ENCODE data around the gene ACTN4. TPM values are rescaled to one million over a fixed set of nuclear protein-coding genes. Genes with fewer than 3 reads are reported as not detected.

ACTN4 gene
- total RNA-seq, 2 experiments from 2014 or later, result 86.8 to 178 TPM

DNA sequence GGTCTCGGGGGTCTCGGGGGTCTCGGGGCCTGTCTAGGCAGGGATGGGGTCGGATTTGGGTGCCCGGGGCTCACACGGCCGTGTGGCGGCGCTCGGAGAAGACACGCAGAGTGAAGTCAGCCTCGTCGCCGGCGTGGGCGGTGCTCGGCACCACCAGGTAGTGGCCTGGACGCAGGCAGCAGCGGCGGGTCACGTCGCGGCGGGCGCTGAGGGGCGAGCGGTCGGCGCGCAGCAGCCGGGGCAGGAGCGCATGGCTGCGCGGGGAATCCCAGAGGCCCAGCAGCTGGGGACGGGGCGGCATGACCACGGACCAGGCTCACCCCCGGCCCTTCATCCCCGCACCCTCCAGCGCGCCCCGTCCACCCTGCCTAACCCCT, 88.6 kb downstream of the ACTN4 start:
- ChIA-PET CTCF (ENCODE audit: unreplicated experiment) (no interaction called here), POLR2A (no interaction called here)
- H3K4me3 ChIP-seq (ENCODE audit: low read depth, low read length, poor library complexity, severe bottlenecking), result no peak overlapping the region
- intact Hi-C loops (cut with micrococcal nuclease; ENCODE audit: unreplicated experiment), result no loop called here
- DNase-seq (ENCODE audit: low spot score), result peak; percentile 24
- H3K79me2 ChIP-seq (ENCODE audit: insufficient read depth, low read depth, low read length), result no peaks in the 10 kb centered on the region
- peak overlapping the region; percentile 29; the same call in 1 of the 2 replicates for H3K4me2 ChIP-seq (ENCODE audit: low read length)
- H4K20me1 ChIP-seq (ENCODE audit: insufficient read depth, low read length), result no peaks in the 10 kb centered on the region
- H3K9me3 ChIP-seq (ENCODE audit: low read length), result no peaks in the 10 kb centered on the region
- 0 out of 2 replicates have a peak, but pooled peaks cover 3% of the 10 kb centered on the region for H3K36me3 ChIP-seq (ENCODE audit: insufficient read depth, low read length)
- peaks cover 20% of the 10 kb centered on the region for H3K4me1 ChIP-seq (ENCODE audit: insufficient read depth, low read length, poor library complexity, severe bottlenecking)
- no peak overlapping the region for H2AFZ ChIP-seq (ENCODE audit: low read length)
- H3K9me2 ChIP-seq (ENCODE audit: insufficient read depth, low read length), result no peaks in the 10 kb centered on the region
- TF ChIP-seq, protein P1, sequence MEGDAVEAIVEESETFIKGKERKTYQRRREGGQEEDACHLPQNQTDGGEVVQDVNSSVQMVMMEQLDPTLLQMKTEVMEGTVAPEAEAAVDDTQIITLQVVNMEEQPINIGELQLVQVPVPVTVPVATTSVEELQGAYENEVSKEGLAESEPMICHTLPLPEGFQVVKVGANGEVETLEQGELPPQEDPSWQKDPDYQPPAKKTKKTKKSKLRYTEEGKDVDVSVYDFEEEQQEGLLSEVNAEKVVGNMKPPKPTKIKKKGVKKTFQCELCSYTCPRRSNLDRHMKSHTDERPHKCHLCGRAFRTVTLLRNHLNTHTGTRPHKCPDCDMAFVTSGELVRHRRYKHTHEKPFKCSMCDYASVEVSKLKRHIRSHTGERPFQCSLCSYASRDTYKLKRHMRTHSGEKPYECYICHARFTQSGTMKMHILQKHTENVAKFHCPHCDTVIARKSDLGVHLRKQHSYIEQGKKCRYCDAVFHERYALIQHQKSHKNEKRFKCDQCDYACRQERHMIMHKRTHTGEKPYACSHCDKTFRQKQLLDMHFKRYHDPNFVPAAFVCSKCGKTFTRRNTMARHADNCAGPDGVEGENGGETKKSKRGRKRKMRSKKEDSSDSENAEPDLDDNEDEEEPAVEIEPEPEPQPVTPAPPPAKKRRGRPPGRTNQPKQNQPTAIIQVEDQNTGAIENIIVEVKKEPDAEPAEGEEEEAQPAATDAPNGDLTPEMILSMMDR (conservative IDR thresholded peaks at IDR 0.05; ENCODE audit: low read length), result no peak
- no peak for TF ChIP-seq EZH2phosphoT487 (IDR thresholded peaks at IDR 0.05; ENCODE audit: borderline replicate concordance, low read depth, low read length)
- no TSS peak for BruUV-seq (replicated peaks)
- H3K27ac ChIP-seq (ENCODE audit: low read depth, low read length, poor library complexity, severe bottlenecking), result no peak overlapping the region

DNA sequence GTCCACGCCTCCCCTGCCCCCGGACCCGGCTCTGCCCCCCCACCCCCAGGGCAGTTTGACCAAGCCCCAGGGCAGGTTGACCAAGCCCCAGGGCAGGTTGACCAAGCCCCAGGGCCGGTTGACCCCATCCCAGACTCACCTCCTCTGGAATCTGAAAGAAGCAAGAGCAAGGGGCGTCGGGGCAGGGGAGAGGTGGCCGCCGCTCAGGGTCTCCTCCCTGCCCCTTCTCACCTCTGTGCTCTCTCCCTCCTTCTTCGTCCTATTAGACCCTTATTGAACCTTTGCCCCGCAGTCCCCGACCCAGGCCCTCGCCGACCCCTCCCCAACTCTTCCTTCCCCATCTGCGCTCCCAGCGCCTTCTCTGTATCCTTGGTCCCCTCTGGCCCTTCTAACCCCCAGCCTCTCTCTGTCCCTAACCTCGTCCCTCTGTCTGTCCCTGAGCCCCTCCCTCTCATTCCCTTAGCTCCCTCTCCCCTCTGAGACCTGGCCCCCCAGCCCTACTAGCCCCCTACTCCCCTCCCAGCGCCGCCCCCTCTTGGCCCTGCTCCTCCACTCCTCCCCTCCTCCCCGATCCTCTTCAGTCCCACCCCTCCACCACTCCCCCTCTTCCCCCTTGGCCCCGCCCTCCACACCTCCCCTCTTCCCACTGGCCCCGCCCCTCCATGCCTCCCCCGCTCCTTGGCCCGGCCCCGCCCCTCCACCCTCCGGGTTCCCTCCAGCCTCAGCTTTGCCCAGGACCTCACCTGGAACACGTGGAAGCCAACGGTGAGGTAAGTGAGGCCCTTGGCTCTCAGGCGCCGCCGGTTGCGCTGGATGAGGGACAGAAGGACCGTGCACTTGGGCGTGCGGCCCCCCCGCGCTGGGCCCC, 89.2 kb downstream of the ACTN4 start:
- Histone ChIP-seq H3K4me2 (ENCODE audit: low read length) (peak overlapping the region; percentile 29; the same call in 1 of the 2 replicates), H3K27ac (ENCODE audit: low read depth, low read length, poor library complexity, severe bottlenecking) (no peak overlapping the region), H3K9me3 (ENCODE audit: low read length) (no peaks in the 10 kb centered on the region), H3K36me3 (ENCODE audit: insufficient read depth, low read length) (no peaks in the 10 kb centered on the region), H4K20me1 (ENCODE audit: insufficient read depth, low read length) (no peaks in the 10 kb centered on the region), H3K4me3 (ENCODE audit: low read depth, low read length, poor library complexity, severe bottlenecking) (no peak overlapping the region), H2AFZ (ENCODE audit: low read length) (no peak overlapping the region), H3K4me1 (ENCODE audit: insufficient read depth, low read length, poor library complexity, severe bottlenecking) (peaks cover 20% of the 10 kb centered on the region), H3K79me2 (ENCODE audit: insufficient read depth, low read depth, low read length) (no peaks in the 10 kb centered on the region), H3K9me2 (ENCODE audit: insufficient read depth, low read length) (no peaks in the 10 kb centered on the region)
- no peak for TF ChIP-seq EZH2phosphoT487 (IDR thresholded peaks at IDR 0.05; ENCODE audit: borderline replicate concordance, low read depth, low read length)
- TF ChIP-seq, protein P1 (conservative IDR thresholded peaks at IDR 0.05; ENCODE audit: low read length), result no peak
- intact Hi-C loops (cut with micrococcal nuclease; ENCODE audit: unreplicated experiment), result no loop called here
- peak; percentile 40 for DNase-seq (ENCODE audit: low spot score)
- no TSS peak for BruUV-seq (replicated peaks)
- ChIA-PET CTCF (ENCODE audit: unreplicated experiment) (no interaction called here), POLR2A (interaction anchor here (0.8 kb wide), 1 partner anchor 142 kb away, joined by 3 read pairs; the partner anchor contains the start of gene RINL)
